Activated CD8-positive, alpha-beta memory T cell treated with anti-CD3 and anti-CD28 coated beads for 36 hours (primary cell): ENCODE data around the gene HCFC1. TPM values are rescaled to one million over a fixed set of nuclear protein-coding genes. Genes with fewer than 3 reads are reported as not detected.
"Not testable (repeated sequence)": the region's sequence is repeated elsewhere in the genome, so short reads cannot be mapped to it uniquely, and the experiment has no call there.

Experiments
- CTCF ChIA-PET: fragments of 350-600 bp; sonication (Branson Sonifier 250); formaldehyde crosslinking; loops from one replicate; lab custom pipeline; 2021; ENCODE audit warnings: antibody characterized with exemption; lab: Charles Lee
- POLR2A ChIA-PET: fragments of 350-600 bp; sonication (Branson Sonifier 250); formaldehyde crosslinking; loops from one replicate; lab custom pipeline; 2021; ENCODE audit warnings: antibody characterized with exemption; lab: Charles Lee
- total RNA-seq, 2 experiments: library from RNA; stranded (reverse); gene quantifications; one replicate each; pipeline ENCODE4 v1.2.3, GENCODE V29; 2021

HCFC1 gene
- total RNA-seq, 2 experiments from 2014 or later = 136 to 142 TPM

DNA sequence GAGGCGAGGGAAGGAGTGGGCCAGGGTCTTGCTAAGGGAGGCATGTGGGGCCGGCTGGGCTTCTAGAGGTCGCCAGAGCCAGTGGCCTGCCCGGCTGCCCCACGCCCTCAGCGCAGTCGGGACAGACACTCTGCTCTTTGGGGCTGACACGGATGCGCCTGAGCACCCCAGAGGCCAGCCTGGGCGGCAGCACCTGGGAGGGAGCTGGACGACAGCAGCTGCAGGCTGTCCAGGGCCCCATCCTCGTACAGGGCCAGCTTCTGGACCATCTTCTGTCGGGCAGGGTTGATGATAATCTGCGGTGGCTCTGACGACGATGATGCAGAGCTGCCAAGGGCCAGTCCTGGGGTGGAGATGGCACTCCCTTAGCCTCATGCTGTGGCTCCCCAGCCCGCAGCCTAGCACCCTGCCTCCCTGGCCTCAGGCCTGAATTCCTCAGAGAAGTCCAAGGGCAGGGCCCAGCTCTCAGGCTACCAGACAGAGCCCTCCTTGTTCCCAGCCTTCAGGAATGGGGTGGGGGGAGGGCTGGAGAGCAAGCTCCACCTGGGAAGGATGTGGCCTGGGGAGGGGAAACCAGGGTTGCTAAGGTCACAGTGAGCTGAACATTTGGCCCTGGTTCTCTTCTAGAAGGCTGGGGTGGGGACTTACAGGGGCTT is 40.8 kb upstream of the HCFC1 start:
- POLR2A ChIA-PET = interaction anchor here (0.5 kb wide), 1 partner anchor 102 kb away, joined by 6 read pairs; no protein-coding TSS in a partner anchor
- CTCF ChIA-PET = interaction anchor here (1.1 to 3.9 kb wide), 6 partner anchors 9 to 106 kb away, joined by 3 to 23 read pairs (median 5); no protein-coding TSS in a partner anchor

DNA sequence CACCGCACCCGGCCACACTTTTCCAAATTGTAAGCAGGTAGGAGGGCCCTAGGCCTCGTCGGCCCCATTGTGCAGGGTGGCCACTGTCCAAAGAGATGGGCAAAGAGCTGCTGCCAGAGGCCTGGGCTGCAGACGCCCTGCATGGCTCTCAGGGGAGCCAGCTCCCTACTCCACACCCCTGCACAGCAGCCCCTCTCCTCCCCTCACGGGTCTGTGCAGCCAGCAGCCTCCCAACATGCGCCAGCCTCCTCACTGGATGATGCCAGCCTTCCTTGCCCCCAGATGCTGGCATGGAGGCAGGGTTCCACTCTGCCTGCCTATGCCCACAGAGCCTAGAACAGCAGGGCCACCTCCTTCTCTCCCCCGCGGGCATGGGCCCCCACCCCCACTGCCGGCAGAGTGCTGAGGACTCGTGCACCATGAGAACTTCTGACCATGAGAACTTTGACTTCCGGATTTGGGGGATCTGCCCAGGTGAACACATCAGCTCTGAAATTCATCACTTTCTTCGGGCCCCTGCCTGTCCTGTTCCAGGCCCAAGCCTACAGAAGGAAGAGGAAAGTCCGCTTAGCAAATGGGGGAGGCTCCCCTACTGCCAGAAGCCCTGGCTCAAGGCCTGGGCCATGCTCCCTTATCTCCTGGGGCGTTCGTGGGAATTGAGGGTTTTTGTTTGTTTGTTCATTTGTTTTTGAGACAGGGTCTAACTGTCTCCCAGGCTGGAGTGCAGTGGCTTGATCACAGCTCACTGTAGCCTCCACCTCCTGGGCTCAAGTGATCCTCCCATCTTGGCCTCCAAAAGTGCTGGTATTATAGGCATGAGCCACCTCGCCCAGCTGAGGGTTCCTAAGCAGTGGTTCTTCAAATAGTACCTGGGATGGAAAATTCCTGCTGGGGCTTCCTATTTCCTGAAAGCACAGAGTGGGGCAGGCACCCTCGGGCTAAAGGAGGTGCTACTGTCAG is 40.0 kb upstream of the HCFC1 start:
- CTCF ChIA-PET = interaction anchor here (2.0 to 3.9 kb wide), 3 partner anchors 8 to 40 kb away, joined by 6 to 23 read pairs (median 9); no protein-coding TSS in a partner anchor
- POLR2A ChIA-PET = no interaction called here

DNA sequence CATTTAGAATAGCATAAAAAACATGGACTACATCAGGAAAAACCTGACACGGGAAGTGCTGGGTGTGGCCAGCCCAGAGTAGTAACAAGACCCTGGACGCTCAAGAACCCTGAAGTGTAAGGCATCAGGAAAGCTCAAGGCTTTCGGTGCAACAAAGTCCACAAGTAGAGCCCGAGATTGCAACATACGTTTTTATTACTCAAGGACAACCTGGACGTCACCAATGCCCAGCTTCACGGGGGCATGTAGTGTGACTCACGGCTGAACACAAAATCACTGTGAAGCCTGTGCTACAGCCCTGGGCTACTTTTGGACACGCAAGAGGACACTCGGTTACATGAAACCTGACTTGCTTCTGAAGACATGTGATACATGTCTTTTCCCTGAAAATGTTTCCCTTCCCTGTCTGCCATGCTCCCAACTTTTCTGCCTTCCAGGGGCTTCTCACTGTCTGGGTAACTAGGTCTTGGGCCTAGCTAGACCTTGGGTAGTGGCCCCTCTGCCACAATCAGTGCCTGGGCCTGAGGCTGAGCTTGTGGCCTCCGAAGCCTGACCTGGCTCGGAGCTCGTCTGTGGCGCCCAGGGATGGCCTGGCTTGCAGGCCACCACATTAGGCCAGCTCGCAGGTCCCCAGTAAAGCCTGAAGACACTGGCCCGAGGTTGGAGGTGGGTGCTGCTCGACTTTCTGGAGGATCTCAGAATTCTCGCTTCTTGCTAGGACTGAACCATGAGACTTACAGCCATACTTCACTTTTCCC is 38.9 kb upstream of the HCFC1 start:
- POLR2A ChIA-PET = interaction anchor here (0.5 to 0.7 kb wide), 2 partner anchors 39 to 466 kb away, joined by 3 read pairs; no protein-coding TSS in a partner anchor
- CTCF ChIA-PET = no interaction called here

DNA sequence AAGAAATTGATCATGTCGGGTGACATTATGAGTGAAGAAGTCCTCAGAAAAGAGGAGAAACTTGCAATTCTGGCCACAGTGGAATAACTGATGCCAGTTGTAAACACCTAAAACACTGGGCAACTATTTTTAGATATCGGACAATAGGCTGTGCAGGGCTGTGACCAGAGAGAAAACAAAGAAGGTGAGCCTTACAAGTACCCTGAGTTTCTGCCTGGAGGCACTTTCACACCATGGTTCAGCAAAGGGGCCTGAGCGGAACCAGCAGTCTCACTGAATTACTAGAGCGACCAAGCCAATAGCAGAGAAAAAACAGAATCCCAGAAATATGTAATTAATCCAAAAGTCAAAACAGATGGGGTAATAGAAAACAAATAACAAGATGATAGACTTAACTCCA is 36.9 kb upstream of the HCFC1 start:
- POLR2A ChIA-PET = no interaction called here
- CTCF ChIA-PET = interaction anchor here (0.7 kb wide), 2 partner anchors 47 to 54 kb away, joined by 3 to 5 read pairs; no protein-coding TSS in a partner anchor

DNA sequence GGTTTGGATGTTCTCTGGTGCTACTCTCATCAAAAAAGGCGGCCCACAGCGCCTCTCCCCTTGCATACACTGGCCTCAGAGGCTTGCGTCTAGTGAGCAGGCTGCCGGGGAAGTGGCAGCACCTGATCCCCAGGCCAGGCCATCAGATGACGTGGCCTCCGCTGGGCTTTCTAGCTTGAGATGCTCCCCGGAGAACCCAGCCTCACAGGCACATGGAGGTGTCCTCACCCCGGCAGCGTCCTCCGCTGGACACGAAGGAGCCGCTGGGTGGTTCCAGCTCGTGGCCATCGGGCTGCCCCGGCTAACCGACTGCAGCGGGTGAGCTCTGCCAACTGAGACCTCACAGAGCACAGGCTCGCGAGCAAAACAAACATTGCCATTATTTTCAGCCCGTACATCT is 35.3 kb upstream of the HCFC1 start:
- ChIA-PET POLR2A (no interaction called here), CTCF (no interaction called here)

DNA sequence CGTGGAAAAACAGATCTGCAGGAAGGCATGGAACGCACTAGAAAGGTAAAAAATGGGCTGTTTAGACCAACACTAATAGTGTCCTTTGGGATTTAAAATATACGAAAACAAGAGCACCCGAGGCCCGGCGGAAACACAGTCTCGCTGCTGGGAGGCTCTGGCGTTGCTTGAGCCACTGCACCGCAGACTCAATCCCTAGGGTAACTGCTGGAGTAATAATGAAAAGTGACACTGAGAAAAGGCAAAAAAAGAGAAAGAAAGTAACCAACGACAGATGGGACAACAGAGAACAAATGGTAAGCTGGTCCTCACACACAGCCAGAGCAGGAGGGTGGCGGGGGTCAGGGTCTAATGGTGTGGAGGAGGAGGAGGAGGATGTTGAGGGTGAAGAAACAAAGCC is 32.7 kb upstream of the HCFC1 start:
- ChIA-PET CTCF (interaction anchor here (0.5 to 4.1 kb wide), 2 partner anchors 9 to 26 kb away, joined by 3 to 23 read pairs; no protein-coding TSS in a partner anchor), POLR2A (interaction anchor here (1.0 kb wide), 1 partner anchor 76 kb away, joined by 3 read pairs; no protein-coding TSS in a partner anchor)

DNA sequence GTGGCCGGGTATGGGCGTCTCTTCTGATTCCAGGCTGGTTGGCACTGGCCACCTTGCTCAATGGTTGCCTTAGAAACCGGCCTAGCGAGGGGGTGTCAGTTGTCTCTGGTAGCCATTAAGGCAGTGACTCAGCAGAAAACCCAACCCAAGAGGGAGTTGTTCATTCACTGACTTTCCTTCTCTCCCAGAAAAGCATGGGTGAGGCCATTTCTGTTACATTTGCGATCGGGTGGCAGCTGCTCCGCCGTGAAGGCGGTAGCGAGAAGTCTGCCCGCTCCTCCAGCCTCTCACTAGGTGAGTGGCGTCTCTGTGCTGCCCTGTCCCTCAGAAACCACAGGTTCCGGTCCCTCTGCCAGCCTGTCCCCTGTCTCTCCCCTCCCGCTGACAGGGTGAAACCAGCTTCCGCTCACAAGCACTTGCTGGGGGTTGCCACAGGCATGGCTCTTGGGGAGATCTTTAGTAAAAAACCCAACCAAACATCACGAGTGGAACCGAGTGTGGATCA is 30.6 kb upstream of the HCFC1 start:
- ChIA-PET POLR2A (interaction anchor here (0.6 to 1.4 kb wide), 3 partner anchors 13 to 207 kb away, joined by 3 to 6 read pairs (median 5); no protein-coding TSS in a partner anchor), CTCF (interaction anchor here (0.6 to 4.1 kb wide), 2 partner anchors 11 to 14 kb away, joined by 3 to 23 read pairs; no protein-coding TSS in a partner anchor)

DNA sequence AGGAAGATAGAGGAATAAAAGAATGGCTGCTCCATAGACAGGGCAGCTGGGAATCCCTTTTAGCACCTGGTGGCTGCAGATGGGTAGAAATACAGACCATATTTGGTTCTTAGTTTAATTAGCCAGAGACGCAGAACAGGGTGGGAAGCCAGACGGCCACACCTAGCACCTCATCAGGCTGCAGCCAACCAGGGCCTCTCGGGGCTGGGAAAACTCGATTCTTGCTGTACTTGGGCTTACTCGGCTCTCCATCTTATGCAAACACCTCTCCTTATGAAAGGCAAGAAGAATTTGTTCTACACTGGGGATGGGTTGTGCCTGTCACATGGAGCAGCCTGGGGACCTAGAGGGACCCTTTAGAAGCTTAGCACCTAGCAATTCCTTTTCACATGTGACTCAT is 28.4 kb upstream of the HCFC1 start:
- POLR2A ChIA-PET = no interaction called here
- CTCF ChIA-PET = interaction anchor here (1.3 kb wide), 1 partner anchor 13 kb away, joined by 3 read pairs; no protein-coding TSS in a partner anchor

DNA sequence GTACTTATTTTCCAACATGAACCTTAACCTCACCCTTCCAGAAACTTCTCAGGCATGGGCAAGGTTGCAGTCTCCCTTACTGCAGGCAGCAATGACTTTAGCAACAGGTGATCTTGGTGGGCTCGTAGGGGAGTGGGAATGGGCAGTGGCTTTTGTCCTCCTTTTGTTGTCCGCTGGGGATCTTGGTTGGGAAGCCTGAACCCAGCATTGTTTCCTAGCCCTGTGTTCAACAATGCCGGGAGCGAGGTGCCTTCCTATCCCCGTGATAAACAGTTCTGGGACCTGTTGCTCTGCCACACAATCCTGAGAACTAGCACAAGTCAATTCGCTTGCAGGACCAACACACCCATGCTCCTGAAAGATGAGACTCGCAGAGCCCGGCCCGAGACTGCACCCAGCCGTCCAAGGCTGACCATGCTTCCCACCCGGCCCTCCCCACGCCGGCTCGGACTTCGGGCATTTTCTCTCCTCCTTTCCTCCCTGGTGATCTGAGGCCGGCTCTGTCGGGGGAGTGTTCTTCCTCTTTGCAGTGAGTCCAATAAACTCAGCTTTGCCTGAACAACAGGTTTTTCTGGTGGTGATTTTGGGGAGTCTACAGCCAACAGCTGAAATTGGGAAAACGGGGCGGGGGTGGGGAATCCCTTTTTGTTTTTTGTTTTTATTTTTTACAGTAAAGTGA is 27.9 kb upstream of the HCFC1 start:
- ChIA-PET POLR2A (no interaction called here), CTCF (interaction anchor here (1.3 kb wide), 1 partner anchor 14 kb away, joined by 3 read pairs; no protein-coding TSS in a partner anchor)

DNA sequence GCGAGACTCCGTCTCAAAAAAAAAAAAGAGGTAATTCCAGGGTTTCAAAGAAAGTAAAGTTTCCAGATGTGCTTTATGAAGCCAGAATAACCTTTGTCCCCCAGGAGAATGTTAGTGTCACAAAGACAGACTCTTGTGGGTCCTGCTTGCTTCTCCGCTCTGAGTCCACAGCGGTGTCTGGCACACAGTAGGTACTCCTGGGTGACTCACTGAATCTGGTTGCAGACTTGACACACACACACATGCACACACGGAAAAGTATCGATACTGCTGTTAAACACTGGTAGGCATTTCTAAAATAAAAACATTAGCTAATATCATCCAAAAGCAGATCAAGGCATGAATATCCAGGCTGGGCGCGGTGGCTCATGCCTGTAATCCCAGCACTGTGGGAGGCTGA is 23.9 kb upstream of the HCFC1 start:
- POLR2A ChIA-PET = no interaction called here
- CTCF ChIA-PET = no interaction called here

DNA sequence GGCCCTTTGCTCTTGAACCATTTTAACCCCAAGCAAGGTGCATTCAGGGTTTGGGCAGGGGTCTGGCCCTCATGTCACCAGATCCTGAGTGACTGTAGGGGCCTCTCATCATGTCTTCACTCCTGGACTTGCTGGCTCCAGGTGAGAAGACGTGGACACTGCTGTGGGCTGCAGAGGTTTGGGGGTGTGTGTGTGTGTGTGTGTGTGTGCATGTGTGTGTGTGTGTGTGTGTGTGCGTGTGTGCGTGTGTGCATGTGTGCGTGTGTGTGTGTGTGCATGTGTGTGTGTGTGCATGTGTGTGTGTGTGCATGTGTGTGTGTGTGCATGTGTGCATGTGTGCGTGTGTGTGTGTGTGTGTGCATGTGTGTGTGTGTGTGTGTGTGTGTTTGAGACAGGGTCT is 22.8 kb upstream of the HCFC1 start:
- POLR2A ChIA-PET = not testable (repeated sequence)

DNA sequence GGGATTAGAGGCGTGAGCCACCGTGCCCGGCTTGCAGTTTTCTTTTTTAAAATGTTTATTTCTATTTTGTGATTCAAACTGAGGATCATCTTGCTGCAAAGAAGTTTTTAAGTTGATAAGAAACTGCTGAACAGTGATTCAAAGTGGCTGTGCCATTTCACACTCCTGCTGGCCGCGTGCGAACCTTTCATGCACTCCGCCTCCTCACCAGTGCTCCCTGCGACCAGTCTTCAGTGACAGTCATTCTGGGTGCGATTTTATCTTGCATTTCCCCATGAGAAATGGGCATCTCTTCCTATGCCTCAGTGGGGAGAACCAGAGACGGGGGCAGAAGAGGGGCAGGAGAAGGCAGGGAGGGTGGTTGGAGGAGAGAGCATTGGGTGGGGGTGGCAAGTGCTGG is 22.4 kb upstream of the HCFC1 start:
- POLR2A ChIA-PET = no interaction called here
- CTCF ChIA-PET = no interaction called here

More for the DNA sequence above, 22.8 kb upstream of the HCFC1 start:
- CTCF ChIA-PET = not testable (repeated sequence)

DNA sequence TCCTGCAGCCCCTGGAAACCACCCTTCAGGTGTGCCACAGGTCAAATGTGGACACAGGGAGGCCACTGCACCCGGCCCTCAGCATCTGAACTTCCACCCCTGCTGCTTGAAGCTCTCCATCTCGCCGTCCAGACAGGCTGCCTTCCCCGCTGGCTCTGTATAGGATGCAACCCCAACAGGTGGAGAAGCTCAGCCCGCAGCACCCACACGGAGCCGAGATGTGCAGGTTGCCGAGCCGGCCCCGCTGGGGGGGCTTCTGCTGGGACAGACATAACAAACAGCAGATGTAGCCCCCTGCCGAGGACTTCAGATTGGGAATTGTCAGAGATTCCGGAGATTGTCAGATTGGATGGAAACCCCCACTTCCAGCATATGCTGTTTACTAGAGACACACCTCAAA is 21.5 kb upstream of the HCFC1 start:
- CTCF ChIA-PET = no interaction called here
- POLR2A ChIA-PET = no interaction called here

DNA sequence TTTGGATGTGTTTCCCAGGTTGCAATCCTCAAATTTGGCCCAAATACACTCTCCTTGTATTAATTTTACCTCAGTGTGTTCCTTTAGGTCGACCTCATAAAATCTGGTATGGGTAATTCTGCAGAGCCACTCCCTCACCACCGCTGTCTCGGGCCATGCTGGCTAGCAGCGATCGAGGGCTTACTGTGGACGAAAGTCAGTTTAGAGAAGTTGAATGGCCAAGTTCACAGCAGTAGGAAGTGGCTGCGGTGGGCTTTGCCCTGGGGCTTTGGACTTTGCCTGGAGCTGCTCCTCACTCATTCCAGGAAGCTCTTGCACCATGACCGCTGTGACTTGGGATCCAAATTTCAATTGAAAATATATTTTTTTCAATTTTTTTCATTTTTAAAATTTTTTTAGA is 20.6 kb upstream of the HCFC1 start:
- POLR2A ChIA-PET = no interaction called here
- CTCF ChIA-PET = no interaction called here

DNA sequence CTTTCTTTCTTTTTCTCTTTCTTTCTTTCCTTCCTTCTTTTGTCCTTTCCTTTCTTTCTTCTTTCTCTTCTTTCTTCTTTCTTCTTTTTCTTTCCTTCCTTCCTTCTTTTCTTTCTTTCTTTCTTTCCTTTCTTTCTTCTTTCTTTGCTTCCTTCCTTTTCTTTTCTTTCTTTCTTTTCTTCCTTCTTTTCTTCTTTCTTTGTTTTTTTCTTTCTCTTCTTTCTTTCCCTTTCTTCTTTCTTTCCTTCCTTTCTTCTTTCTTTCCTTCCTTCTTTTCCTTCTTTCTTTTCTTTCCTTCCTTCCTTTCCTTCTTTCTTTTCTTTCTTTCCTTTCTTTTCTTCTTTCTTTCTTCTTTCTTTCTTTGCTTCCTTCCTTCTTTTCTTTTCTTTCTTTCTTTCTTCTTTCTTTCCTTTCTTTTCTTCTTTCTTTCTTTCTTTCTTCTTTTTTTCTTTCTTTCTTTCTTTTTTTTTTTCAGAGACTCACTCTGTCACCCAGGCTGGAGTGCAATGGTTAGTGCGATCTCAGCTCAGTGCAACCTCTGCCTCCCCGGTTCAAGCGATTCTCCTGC is 19.5 kb upstream of the HCFC1 start:
- ChIA-PET CTCF (no interaction called here), POLR2A (no interaction called here)

DNA sequence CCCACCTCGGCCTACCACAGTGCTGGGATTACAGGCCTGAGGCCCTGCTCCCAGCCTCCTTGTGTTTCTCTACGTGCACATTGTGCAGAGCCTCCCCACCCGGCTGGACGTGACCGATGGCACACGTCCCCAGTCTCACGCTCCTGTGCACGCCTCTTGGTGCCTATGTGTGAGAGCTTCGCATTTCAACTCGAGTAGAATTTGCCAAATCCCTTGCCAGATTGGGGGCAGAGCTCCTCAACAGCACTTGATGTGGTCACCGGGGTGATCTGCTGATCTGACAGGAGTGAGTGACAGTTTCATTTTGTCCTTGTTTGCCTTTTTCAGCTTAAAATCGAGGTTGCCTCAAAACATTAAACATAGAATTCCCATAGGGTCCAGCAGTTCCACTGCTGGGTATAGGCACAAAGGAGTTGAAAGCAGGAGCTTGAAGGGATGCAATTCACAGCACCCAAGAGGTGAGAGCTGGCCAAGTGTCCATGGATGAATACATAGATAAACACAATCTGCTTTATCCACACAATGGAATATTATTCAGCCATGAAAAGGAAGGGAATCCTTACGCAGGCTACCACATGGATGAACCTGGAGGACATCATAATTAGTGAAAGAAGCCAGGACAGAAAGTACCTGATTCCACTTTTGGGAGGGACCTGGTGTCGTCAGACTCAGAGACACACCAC is 18.5 kb upstream of the HCFC1 start:
- CTCF ChIA-PET = no interaction called here
- POLR2A ChIA-PET = interaction anchor here (1.6 kb wide), 1 partner anchor 12 kb away, joined by 6 read pairs; no protein-coding TSS in a partner anchor

DNA sequence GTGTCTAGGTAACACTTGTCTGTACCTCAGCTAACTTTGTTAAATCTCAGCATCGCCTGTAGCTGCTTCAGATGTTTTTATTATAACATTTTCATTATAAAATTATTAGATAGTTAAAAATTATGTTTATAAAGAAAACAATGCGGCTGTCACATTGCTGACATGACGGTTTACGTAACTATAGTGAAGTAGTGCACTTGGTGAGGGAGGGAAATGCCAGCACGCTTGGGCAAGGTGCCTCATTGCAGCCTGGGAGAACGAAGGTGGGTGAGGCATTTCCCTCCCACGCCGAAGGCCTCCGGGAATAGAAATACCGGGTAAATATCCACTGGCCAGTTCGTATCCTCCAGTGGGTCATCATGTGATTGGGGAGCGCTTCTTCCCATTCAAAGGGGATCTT is 16.9 kb upstream of the HCFC1 start:
- ChIA-PET POLR2A (interaction anchor here (1.6 kb wide), 1 partner anchor 14 kb away, joined by 6 read pairs; no protein-coding TSS in a partner anchor), CTCF (no interaction called here)
